AG08395 (cell line): Measurements from ENCODE around the gene MED20.

Experiments
- DNase-seq: peaks from one replicate; pipeline ENCODE4 v3.0.0; 2012; ENCODE audit warnings: mixed read lengths, low spot score

Gene MED20

GRCh38 chr6:41940759-41941279 lies 19.9 kb upstream of the MED20 start:
- DNase-seq = peak; percentile 41

DNA sequence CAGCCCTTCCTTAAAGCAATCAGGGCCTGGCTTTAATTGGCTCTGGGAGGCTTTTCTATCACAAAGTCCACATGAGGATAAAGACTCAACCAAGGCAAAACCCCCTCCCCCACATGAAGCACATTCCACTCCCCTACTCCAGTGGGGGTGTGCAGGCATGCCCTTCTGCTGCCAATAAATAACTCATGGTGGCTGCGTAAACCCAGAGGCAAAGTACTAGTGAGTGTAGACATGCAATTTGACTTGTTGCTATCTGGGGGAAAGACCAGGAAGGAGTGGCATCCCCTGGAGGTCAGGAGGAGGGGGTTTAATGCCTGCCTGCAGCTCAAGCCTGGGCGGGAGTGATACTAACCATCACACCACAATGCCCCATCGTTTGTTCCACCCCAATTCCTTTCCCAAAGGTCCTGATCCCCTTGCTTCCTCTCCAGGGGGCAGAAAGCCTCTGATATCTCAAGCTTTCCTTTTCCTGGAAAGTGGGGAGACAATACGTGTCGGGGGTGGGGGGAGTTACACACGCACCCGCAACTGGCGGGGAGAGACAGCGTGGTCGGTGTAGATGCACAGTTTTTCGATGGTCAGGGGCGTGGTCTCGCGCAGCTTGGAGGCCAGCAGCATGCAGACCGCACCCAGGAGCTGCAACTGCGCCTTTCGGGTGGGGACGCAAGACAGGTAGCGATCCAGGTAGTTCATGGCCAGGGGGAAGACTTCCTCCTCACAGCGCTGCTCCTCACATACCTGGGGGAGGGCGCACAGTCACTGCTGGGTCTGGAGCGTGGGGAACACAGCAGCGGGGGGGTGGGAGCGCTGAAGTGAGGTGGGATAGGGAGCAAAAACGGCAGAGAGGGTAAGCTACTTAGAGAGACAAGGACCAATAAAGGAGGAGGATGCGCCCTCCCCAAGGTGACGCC lies 19.2 kb upstream of the MED20 start:
- DNase-seq = no peak

DNA sequence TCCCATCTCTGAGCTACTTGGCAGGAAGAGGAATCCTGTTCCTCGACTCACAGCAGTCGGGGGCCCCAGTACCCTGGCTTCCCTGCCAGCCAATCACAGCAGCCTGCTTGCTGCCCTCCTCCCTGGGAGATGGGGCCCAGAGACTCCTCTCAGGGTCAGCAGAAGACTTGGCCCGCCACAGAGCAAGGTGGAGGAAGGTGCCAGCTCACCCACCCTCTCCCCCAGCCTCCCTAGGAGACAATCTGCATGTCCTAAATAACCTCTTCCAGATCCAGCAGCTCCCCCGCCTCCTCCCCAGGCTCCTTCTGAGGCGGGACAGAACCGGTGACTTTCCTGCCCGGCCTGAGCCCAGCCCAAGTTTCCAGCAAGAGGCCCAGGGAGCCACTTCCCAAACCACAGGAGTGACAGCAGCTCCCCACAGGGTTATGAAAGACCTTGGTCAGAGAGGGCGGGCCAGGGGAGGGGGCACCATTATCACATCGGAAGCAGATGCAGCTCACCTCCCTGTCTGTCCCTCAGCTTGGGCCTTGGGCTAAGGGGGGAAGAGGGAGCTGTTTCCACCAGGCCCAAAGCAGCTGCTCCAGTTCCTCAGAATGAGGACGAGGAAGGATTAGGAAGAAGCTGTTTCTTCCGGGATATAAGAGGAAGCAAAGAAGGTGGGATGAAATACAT lies 18.4 kb upstream of the MED20 start:
- peak; percentile 52 for DNase-seq

DNA sequence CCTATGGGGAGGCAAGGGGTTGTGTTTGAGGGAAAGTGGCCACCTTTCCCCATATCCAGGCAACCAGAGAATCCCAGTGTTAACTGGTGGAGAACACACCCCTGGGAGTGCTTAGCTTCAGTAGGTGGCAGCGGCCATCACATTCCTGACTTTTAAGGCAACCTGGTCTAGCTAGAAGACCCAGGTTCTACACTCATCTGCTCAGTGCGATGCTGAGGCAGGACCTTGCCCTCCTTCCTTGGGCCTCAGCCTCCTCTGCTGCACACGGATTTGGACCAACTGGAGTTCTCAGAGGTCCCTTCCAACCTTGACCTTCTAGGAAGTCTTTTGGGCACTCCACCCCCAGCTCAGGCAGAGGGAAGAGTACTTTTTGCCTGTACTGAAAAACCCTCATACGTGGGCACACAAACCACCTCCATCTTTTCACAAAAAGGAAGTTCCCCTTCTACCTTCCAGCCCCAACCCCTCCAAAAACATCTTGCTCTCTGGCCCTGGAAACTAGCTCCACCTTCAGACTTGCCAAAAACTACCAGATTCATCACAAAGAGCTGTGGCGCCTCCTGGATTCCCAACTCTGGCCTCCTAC lies 17.7 kb upstream of the MED20 start:
- no peak for DNase-seq

GRCh38 chr6:41937861-41938574 lies 17.1 kb upstream of the MED20 start:
- no peak for DNase-seq

DNA sequence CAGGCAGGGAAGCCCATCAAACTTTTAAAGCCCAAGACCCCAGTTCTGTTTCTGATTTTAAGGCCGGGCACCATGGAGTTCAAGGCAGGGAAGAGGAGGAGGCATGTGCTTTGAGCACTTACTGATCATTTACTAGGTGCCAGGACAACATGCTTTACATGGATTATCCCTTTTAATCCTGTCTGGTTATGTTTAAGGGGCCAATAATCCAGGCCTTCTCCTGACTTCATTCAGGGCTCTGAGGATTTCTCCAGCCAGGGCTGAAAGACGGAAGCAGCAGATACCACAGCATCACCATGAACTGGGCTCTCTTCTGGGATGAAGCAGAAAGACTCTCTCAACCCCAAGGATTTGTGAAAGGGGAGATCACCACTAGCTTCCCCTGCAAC lies 16.5 kb upstream of the MED20 start:
- no peak for DNase-seq

DNA sequence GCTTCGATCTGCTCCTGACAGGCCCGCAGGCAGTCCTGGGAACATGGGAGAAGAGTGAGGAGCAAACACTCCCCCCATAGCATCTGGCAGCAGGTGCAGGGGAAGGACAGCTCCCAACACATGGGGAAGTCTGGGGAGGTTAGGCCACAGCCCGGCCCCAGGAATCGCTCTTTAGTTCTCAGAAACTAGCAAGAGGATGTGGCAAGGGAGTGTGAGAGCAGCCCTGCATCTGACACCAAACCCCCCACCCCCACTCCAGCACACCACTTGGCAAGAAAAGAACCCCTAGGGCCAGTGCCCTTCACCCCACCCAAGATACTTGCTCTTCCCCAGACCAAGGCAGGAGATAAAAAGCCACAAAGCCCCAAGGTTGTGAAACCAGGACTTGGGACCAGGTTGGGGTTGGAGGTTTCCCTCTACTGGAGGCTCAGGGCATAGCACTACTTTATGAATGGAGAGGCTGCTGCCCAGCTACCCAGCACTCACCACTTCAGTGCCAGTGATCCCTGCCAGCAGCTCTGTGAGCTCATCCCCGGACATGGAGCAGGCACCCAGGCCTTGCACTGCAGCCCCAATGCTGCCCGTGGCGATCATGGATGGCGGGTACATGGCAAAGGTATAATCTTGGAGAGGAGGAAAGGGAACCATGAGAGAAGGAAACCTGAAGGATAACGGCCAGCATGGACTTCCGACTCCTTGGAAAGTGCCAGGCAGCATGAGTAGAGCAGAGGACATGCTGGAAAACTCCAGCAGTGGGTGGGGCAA lies 15.3 kb upstream of the MED20 start:
- peak; percentile 89 for DNase-seq

DNA sequence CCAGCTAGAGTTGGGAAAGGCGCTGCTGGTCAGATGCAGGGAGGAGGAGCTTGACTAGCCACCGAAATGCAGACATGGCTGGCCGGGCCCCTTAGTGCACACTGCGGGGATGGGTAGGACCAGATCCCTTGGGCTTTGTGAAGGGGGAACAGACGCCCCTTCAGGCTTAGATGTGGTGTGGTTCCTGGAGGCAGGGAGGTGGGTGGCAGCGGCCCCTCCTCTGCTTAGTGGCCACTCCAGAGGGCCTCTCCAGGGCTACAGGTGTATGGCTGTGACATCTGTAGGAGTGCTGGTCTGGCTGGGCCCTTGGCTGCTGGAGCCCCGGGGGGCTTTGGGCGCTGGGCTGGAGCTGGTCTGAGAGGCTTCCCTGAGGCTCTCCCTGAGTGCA lies 14.7 kb upstream of the MED20 start:
- DNase-seq = no peak

- DNase-seq = no peak
Measured at GRCh38 chr6:41935193-41935574, 14.2 kb upstream of the MED20 start.

GRCh38 chr6:41934278-41935192 lies 13.6 kb upstream of the MED20 start:
- DNase-seq = no peak

DNA sequence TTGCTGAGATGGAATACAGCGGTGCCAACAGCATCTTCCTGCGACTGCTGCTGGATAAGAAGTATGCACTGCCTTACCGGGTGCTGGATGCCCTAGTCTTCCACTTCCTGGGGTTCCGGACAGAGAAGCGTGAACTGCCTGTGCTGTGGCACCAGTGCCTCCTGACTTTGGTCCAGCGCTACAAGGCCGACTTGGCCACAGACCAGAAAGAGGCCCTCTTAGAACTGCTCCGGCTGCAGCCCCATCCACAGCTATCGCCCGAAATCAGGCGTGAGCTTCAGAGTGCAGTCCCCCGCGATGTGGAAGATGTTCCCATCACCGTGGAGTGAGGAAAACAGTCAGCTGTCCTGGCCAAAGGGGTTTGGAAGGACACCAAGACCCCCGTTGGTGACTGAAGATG lies 11.4 kb upstream of the MED20 start:
- DNase-seq = no peak

- DNase-seq = no peak
Measured at GRCh38 chr6:41931792-41932191, 10.9 kb upstream of the MED20 start.

GRCh38 chr6:41929924-41930323 lies 9.0 kb upstream of the MED20 start:
- DNase-seq = no peak

- DNase-seq = no peak
Measured at GRCh38 chr6:41927253-41927652, 6.3 kb upstream of the MED20 start.

- no peak for DNase-seq
Measured at GRCh38 chr6:41922154-41922553, 1.2 kb upstream of the MED20 start.

DNA sequence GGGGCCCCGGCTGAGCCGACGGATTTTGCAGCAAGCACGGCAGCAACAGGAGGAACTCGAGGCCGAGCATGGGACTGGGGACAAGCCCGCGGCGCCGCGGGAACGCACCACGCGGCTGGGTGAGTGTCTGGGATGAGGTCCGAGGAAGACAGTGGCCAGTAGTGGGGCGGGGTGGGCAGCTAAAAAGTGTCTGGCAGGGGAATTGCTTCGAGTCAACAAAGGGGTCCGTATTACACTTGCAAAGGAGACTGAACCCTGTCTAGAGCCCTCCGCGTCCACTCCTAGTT lies 716 bp upstream of the MED20 start:
- peak; percentile 15 for DNase-seq

- peak; percentile 91 for DNase-seq
Measured at GRCh38 chr6:41917528-41917927, 3.4 kb downstream of the MED20 start.

DNA sequence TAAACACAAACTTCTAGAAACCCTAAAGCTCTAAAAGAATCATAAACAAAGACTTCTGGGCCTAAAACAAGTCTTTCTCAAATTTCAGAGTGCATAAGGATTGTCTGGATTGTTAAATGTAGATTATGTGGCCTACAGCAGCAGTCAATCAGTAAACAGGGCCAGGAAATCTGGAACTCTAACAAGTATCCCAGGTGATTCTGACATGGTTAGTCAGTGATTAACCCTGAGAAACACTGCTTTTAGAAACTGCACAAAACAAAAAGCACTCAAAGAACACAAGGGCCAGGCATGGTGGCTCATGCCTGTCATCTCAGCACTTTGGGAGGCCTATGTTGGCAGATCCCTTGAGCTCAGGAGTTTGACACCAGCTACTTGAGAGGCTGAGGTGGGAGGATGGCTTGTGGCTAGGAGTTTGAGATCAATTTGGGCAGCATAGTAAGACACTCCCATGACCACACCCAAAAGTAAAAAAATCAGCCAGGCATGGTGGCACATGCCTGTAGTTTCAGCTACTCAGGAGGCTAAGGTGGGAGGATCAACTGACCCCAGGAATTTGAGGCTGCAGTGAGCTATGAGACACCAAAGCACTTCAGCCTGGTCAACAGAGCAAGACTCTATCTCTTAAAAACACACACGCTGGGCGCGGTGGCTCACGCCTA lies 5.9 kb downstream of the MED20 start:
- no peak for DNase-seq

DNA sequence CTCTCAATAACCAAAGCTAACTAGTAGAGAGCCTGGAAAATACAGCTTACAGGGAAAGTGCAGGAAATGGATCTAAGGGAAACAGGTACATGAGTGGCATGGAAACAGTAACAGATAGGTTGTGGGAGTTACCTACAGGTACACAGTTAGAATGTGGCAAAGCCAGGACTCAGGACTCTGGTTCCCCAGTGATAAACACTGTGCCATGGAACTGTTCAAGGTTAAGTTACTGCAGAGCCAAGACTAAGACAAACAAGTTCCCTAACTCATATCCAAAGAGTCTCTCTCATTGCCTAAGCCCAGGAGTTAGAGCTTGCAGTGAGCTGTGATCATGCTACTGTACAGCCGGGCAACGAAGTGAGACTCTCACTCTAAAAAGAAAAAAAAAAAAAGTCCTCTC lies 6.6 kb downstream of the MED20 start:
- no peak for DNase-seq

- no peak for DNase-seq
Measured at GRCh38 chr6:41909727-41910126, 11.2 kb downstream of the MED20 start.
